ENCODE data around the gene ADAMTS3. TPM values are rescaled to one million over a fixed set of nuclear protein-coding genes. Genes with fewer than 3 reads are reported as not detected.

The ADAMTS3 gene
- total and polyA plus RNA-seq, 9 of the 15 experiments (the other 6 are each of a cell fraction or from before 2014, with no cell fraction given), result 4.0 to 18.0 (median 12.1) TPM

GRCh38 chr4:72582853-72583252, 13.8 kb upstream of the ADAMTS3 start:
- no peaks in the 10 kb centered on the region for H3K27me3 ChIP-seq (ENCODE audit: control insufficient read depth in 2 of 2, insufficient read depth in 2 of 2, low read length in 2 of 2)
- 0 out of 2 replicates have a peak overlapping the region, but pooled peaks have one; percentile 36 for H2AFZ ChIP-seq (ENCODE audit: low read depth, low read length)
- intact Hi-C loops (cut with micrococcal nuclease), result no loop called here
- in situ Hi-C loops (cut with MboI), result no loop called here
- DNase-seq (ENCODE audit: extremely low read depth in 1 of 4, low spot score in 3 of 4), result no peak
- H3K79me2 ChIP-seq (ENCODE audit: control insufficient read depth, insufficient read depth, low read length), result no peaks in the 10 kb centered on the region
- no peak overlapping the region for H3K4me2 ChIP-seq (ENCODE audit: insufficient read depth, low read length)
- no peak overlapping the region for H3K27ac ChIP-seq (ENCODE audit: extremely low read depth, low read depth, low read length)
- H3K9me1 ChIP-seq (ENCODE audit: control insufficient read depth, insufficient read depth, low read length), result no peaks in the 10 kb centered on the region
- no peaks in the 10 kb centered on the region for H3K4me1 ChIP-seq (replicated peaks in 1 of 2; ENCODE audit: control insufficient read depth in 2 of 2, insufficient read depth in 2 of 2, low read length in 2 of 2)
- ChIA-PET POLR2A (no interaction called here), CTCF (ENCODE audit: low intra/inter-chr PET ratio) (no interaction called here)
- 0% methylated on average over 1 of the region's 2 CpGs for WGBS (ENCODE audit: insufficient coverage, low coverage, missing lambda C conversion rate)
- BruUV-seq (replicated peaks), result no TSS peak
- H4K20me1 ChIP-seq (replicated peaks; ENCODE audit: control insufficient read depth, insufficient read depth, low read length), result no peaks in the 10 kb centered on the region
- ATAC-seq, result no peak
- H3K4me3 ChIP-seq, result no peak overlapping the region
- H3K9me3 ChIP-seq (replicated peaks; ENCODE audit: control insufficient read depth, insufficient read depth, low read depth, low read length), result no peaks in the 10 kb centered on the region
- no peak for FAIRE-seq
- no peaks in the 10 kb centered on the region for H3K36me3 ChIP-seq (ENCODE audit: control insufficient read depth, insufficient read depth, low read length)
- H3K9ac ChIP-seq (ENCODE audit: insufficient read depth in 1 of 2, low read depth in 2 of 2, low read length in 2 of 2), result no peak overlapping the region
- TF ChIP-seq TCF7 (IDR thresholded peaks at IDR 0.05; ENCODE audit: borderline replicate concordance), result no peak
- no peak for TF ChIP-seq ZNF184 (CRISPR knock-in tag; IDR thresholded peaks at IDR 0.05)
- no peak for TF ChIP-seq HLTF (IDR thresholded peaks at IDR 0.05)
- no peak for TF ChIP-seq ZNF384 (IDR thresholded peaks at IDR 0.05; ENCODE audit: low read depth, low read length)
- TF ChIP-seq FOXP4 (CRISPR knock-in tag; IDR thresholded peaks at IDR 0.05; ENCODE audit: borderline replicate concordance), result no peak
- no peak for TF ChIP-seq E2F4 (CRISPR knock-in tag; IDR thresholded peaks at IDR 0.05; ENCODE audit: low read depth)
- TF ChIP-seq SRSF3 (IDR thresholded peaks at IDR 0.05; ENCODE audit: insufficient read depth, low read length), result no peak
- TF ChIP-seq ARID3B (CRISPR knock-in tag; IDR thresholded peaks at IDR 0.05; ENCODE audit: borderline replicate concordance), result no peak
- TF ChIP-seq ZNF778 (CRISPR knock-in tag; IDR thresholded peaks at IDR 0.05), result no peak
- no peak for TF ChIP-seq ZNF766 (CRISPR knock-in tag; conservative IDR thresholded peaks at IDR 0.05)
- no peak for TF ChIP-seq ZNF740 (CRISPR knock-in tag; IDR thresholded peaks at IDR 0.05)
- no peak for TF ChIP-seq ZNF740 (tag; IDR thresholded peaks at IDR 0.05)
- TF ChIP-seq USF2 (CRISPR knock-in tag; IDR thresholded peaks at IDR 0.05), result no peak
- no peak for TF ChIP-seq TBP (optimal IDR thresholded peaks at IDR 0.05; ENCODE audit: low read depth, low read length)
- no peak for TF ChIP-seq CBFB (CRISPR knock-in tag; IDR thresholded peaks at IDR 0.05)
- TF ChIP-seq GTF2B (IDR thresholded peaks at IDR 0.05; ENCODE audit: extremely low read depth, insufficient read length), result no peak
- no peak for TF ChIP-seq ZNF76 (CRISPR knock-in tag; IDR thresholded peaks at IDR 0.05; ENCODE audit: borderline replicate concordance)

Data from K562 (cell line).